ENCODE measurements around the gene DR1.

The DR1 gene

GRCh38 chr1:93394514-93394913, 48.8 kb downstream of the DR1 start:
- no peak for DNase-seq

- no peak for DNase-seq
Observed at GRCh38 chr1:93395195-93395594, 49.5 kb downstream of the DR1 start.

GRCh38 chr1:93399781-93400180, 54.1 kb downstream of the DR1 start:
- DNase-seq = no peak

GRCh38 chr1:93408203-93408602, 62.5 kb downstream of the DR1 start:
- DNase-seq = no peak

- DNase-seq = no peak
Observed at GRCh38 chr1:93411000-93411399, 65.3 kb downstream of the DR1 start.

GRCh38 chr1:93414749-93415148, 69.0 kb downstream of the DR1 start:
- DNase-seq = no peak

GRCh38 chr1:93415296-93415695, 69.6 kb downstream of the DR1 start:
- DNase-seq = no peak

GRCh38 chr1:93416183-93416582, 70.5 kb downstream of the DR1 start:
- DNase-seq = no peak
